H1 (cell line): Measurements from ENCODE around the gene SCN2B. TPM values are rescaled to one million over a fixed set of nuclear protein-coding genes. Genes with fewer than 3 reads are reported as not detected.

Experiments
- CTCF ChIA-PET: fragments of 300-600 bp; sonication (Branson Sonifier 250); formaldehyde crosslinking; loops from one replicate; lab custom pipeline; 2021; ENCODE audit not compliant: partially characterized antibody; lab: Charles Lee
- POLR2A ChIA-PET: fragments of 300-600 bp; sonication (Branson Sonifier 250); formaldehyde crosslinking; loops from one replicate; lab custom pipeline; 2021; ENCODE audit warnings: inconsistent platforms; ENCODE audit not compliant: partially characterized antibody; lab: Charles Lee
- DNase-seq, 2 experiments: peaks; one replicate each; pipeline versions ENCODE4 v3.0.0 to v3.0.0-alpha.2; 2010 to 2022; ENCODE audit warnings: low spot score in 2 of 2, low read depth in 1 of 2, mixed read lengths in 1 of 2
- FAIRE-seq: peaks from 2 replicates; lab custom pipeline; 2011; peaks lifted over from hg19 to GRCh38; lab: Jason Lieb, UNC
- H2AFZ ChIP-seq: 2 replicates; pipeline ENCODE4 v1.8.1; 2012; ENCODE audit warnings: low read length, inconsistent platforms
- H2AK5ac ChIP-seq: 2 replicates; pipeline ENCODE4 v1.6.1; 2013; ENCODE audit warnings: low read depth, low read length
- H2BK120ac ChIP-seq: replicated peaks from 2 replicates; pipeline ENCODE3; 2013; ENCODE audit warnings: low read depth, low read length, inconsistent platforms
- H2BK12ac ChIP-seq: 2 replicates; pipeline ENCODE4 v1.6.1; 2013; ENCODE audit warnings: low read depth, low read length
- H2BK15ac ChIP-seq: 2 replicates; pipeline ENCODE4 v1.6.1; 2013; ENCODE audit warnings: low read length
- H2BK20ac ChIP-seq: 2 replicates; pipeline ENCODE4 v1.6.1; 2013; ENCODE audit warnings: low read length
- H2BK5ac ChIP-seq: 2 replicates; pipeline ENCODE4 v1.6.1; 2013; ENCODE audit warnings: low read depth, low read length
- H3K14ac ChIP-seq: 2 replicates; pipeline ENCODE4 v1.6.1; 2013; ENCODE audit warnings: inconsistent platforms; ENCODE audit not compliant: insufficient read length
- H3K18ac ChIP-seq: 2 replicates; pipeline ENCODE4 v1.6.1; 2013; ENCODE audit warnings: low read length; ENCODE audit errors: extremely low read depth
- H3K23ac ChIP-seq: 2 replicates; pipeline ENCODE4 v1.6.1; 2013; ENCODE audit warnings: inconsistent platforms; ENCODE audit not compliant: insufficient read length
- H3K23me2 ChIP-seq: 2 replicates; pipeline ENCODE4 v1.6.1; 2013; ENCODE audit warnings: low read depth, low read length
- H3K27ac ChIP-seq: 2 replicates; pipeline ENCODE4 v1.6.1; 2011; ENCODE audit warnings: low read depth, low read length, inconsistent platforms
- H3K27me3 ChIP-seq, 4 experiments: replicated peaks in 1 of 4; 1 replicate in 1 of 4; 2 replicates in 3 of 4; pipeline versions ENCODE4 v1.6.1 to v1.8.1; 2011 to 2013; ENCODE audit warnings: low read length in 3 of 4, mild to moderate bottlenecking in 3 of 4, inconsistent platforms in 2 of 4, mixed read lengths in 2 of 4, moderate library complexity in 1 of 4; ENCODE audit not compliant: control insufficient read depth in 3 of 4, insufficient read depth in 3 of 4; ENCODE audit errors: extremely low read depth in 1 of 4
- H3K36me3 ChIP-seq, 4 experiments: 2 replicates each; pipeline versions ENCODE4 v1.6.1 to v1.8.1; 2011 to 2013; ENCODE audit warnings: mild to moderate bottlenecking in 4 of 4, low read length in 3 of 4, moderate library complexity in 2 of 4, control low read depth in 1 of 4, inconsistent platforms in 1 of 4; ENCODE audit not compliant: insufficient read depth in 4 of 4, control insufficient read depth in 2 of 4
- H3K4ac ChIP-seq: replicated peaks from 2 replicates; pipeline ENCODE3; 2013; ENCODE audit warnings: low read length, low read depth, mixed read lengths, inconsistent platforms; ENCODE audit not compliant: insufficient read length
- H3K4me1 ChIP-seq, 4 experiments: replicated peaks in 1 of 4; 1 replicate in 1 of 4; 2 replicates in 3 of 4; pipeline versions ENCODE4 v1.6.1 to v1.8.1; 2011 to 2013; ENCODE audit warnings: low read length in 3 of 4, inconsistent platforms in 2 of 4, mixed read lengths in 1 of 4; ENCODE audit not compliant: insufficient read depth in 4 of 4, control insufficient read depth in 3 of 4
- H3K4me2 ChIP-seq, 2 experiments: 2 replicates each; pipeline versions ENCODE4 v1.6.1 to v1.8.1; 2011 to 2013; ENCODE audit warnings: low read depth in 2 of 2, low read length in 2 of 2, control low read depth in 1 of 2, inconsistent platforms in 1 of 2, mild to moderate bottlenecking in 1 of 2; ENCODE audit not compliant: insufficient read depth in 1 of 2
- H3K4me3 ChIP-seq, 4 experiments: fragments of 200-600, 300-600 bp in 1 of 4; sonication (generic), shearing (Covaris generic), sonication (Bioruptor Twin) in 1 of 4; 2 replicates each; pipeline versions ENCODE4 v1.5.1 to v1.8.1; 2011 to 2016; ENCODE audit warnings: low read length in 4 of 4, low read depth in 3 of 4, control low read depth in 2 of 4, inconsistent platforms in 2 of 4, mild to moderate bottlenecking in 2 of 4, mixed read lengths in 1 of 4, moderate library complexity in 1 of 4; ENCODE audit not compliant: insufficient read depth in 2 of 4; ENCODE audit errors: extremely low read depth in 1 of 4
- H3K56ac ChIP-seq: replicated peaks from 2 replicates; pipeline ENCODE3; 2013; ENCODE audit warnings: low read depth, mild to moderate bottlenecking, mixed read lengths, low read length, inconsistent platforms; ENCODE audit not compliant: insufficient read length
- H3K79me1 ChIP-seq: 2 replicates; pipeline ENCODE4 v1.6.1; 2013; ENCODE audit warnings: low read depth, low read length, control low read depth
- H3K79me2 ChIP-seq, 2 experiments: 2 replicates each; pipeline versions ENCODE4 v1.6.1 to v1.8.1; 2012 to 2013; ENCODE audit warnings: low read length in 2 of 2, mild to moderate bottlenecking in 2 of 2, inconsistent platforms in 1 of 2; ENCODE audit not compliant: insufficient read depth in 2 of 2, control insufficient read depth in 1 of 2
- H3K9ac ChIP-seq, 4 experiments: replicated peaks in 1 of 4; 1 replicate in 1 of 4; 2 replicates in 3 of 4; pipeline versions ENCODE4 v1.6.1 to v1.8.1; 2011 to 2013; ENCODE audit warnings: low read depth in 3 of 4, low read length in 3 of 4, control low read depth in 2 of 4, mild to moderate bottlenecking in 2 of 4, moderate library complexity in 2 of 4, inconsistent platforms in 1 of 4; ENCODE audit errors: extremely low read depth in 1 of 4
- H3K9me3 ChIP-seq, 2 experiments: 2 replicates each; pipeline versions ENCODE4 v1.6.1 to v1.8.1; 2012 to 2013; ENCODE audit warnings: mild to moderate bottlenecking in 2 of 2, moderate library complexity in 2 of 2, control low read depth in 1 of 2, inconsistent platforms in 1 of 2, low read depth in 1 of 2, low read length in 1 of 2, mixed read lengths in 1 of 2; ENCODE audit not compliant: insufficient read depth in 2 of 2
- H4K20me1 ChIP-seq, 2 experiments: replicated peaks in 1 of 2; 2 replicates each; pipeline versions ENCODE3 to v1.8.1; 2011 to 2013; ENCODE audit warnings: inconsistent platforms in 2 of 2, low read length in 2 of 2, mild to moderate bottlenecking in 1 of 2; ENCODE audit not compliant: insufficient read depth in 2 of 2, control insufficient read depth in 1 of 2
- H4K5ac ChIP-seq: 2 replicates; pipeline ENCODE4 v1.6.1; 2013; ENCODE audit warnings: low read length, low read depth, mixed read lengths, inconsistent platforms; ENCODE audit not compliant: insufficient read length
- H4K8ac ChIP-seq: 2 replicates; pipeline ENCODE4 v1.8.0; 2013; ENCODE audit warnings: mild to moderate bottlenecking, moderate library complexity, low read length, inconsistent platforms; ENCODE audit not compliant: insufficient read depth; ENCODE audit errors: extremely low read depth
- H4K91ac ChIP-seq: replicated peaks from 2 replicates; pipeline ENCODE3; 2013; ENCODE audit warnings: low read length, mixed read lengths, inconsistent platforms; ENCODE audit not compliant: insufficient read length
- CBX5 ChIP-seq: fragments of 300-800, 300-1000 bp; sonication (generic); IDR thresholded peaks from 2 replicates; pipeline ENCODE4 v1.7.1; 2016; ENCODE audit warnings: antibody characterized with exemption, low read length, low read depth
- CHD2 ChIP-seq: IDR thresholded peaks from 2 replicates; pipeline ENCODE4 v1.6.1; 2012; ENCODE audit warnings: low read length, improper control_type of control experiment
- EP300 ChIP-seq, 2 experiments: IDR thresholded peaks; 1 replicate in 1 of 2; 2 replicates in 1 of 2; pipeline ENCODE4 v1.6.1; 2011 to 2012; ENCODE audit warnings: low read depth in 2 of 2, low read length in 2 of 2, mild to moderate bottlenecking in 2 of 2, borderline replicate concordance in 1 of 2, inconsistent platforms in 1 of 2, moderate library complexity in 1 of 2
- JUN ChIP-seq: IDR thresholded peaks from 2 replicates; pipeline ENCODE4 v1.6.1; 2011; ENCODE audit warnings: low read depth, mild to moderate bottlenecking, improper control_type of control experiment, low read length
- MAFK ChIP-seq: IDR thresholded peaks from 2 replicates; pipeline ENCODE4 v1.6.1; 2012; ENCODE audit warnings: low read depth, mild to moderate bottlenecking, improper control_type of control experiment, low read length
- NRF1 ChIP-seq: IDR thresholded peaks from 2 replicates; pipeline ENCODE4 v1.6.1; 2011; ENCODE audit warnings: mild to moderate bottlenecking, low read depth, low read length, improper control_type of control experiment
- POLR2A ChIP-seq, 2 experiments: IDR thresholded peaks; 1 replicate in 1 of 2; 2 replicates in 1 of 2; pipeline ENCODE4 v1.6.1; 2011; ENCODE audit warnings: low read depth in 2 of 2, low read length in 2 of 2, mild to moderate bottlenecking in 2 of 2; ENCODE audit errors: control extremely low read depth in 1 of 2
- SP2 ChIP-seq: IDR thresholded peaks from 2 replicates; pipeline ENCODE4 v1.6.1; 2012; ENCODE audit warnings: mild to moderate bottlenecking, low read length, inconsistent platforms
- SRF ChIP-seq: IDR thresholded peaks from 2 replicates; pipeline ENCODE4 v1.6.1; 2011; ENCODE audit warnings: mild to moderate bottlenecking, low read depth, low read length, moderate library complexity
- TAF1 ChIP-seq: IDR thresholded peaks from 2 replicates; pipeline ENCODE4 v1.6.1; 2011; ENCODE audit warnings: mild to moderate bottlenecking, low read depth, low read length
- TCF12 ChIP-seq: IDR thresholded peaks from 2 replicates; pipeline ENCODE4 v1.6.1; 2011; ENCODE audit warnings: low read depth, mild to moderate bottlenecking, low read length
- WGBS, 2 experiments: shearing (Covaris generic) in 1 of 2; methylation state at CpG; one replicate each; pipeline versions ENCODE4 v1.1.6 to v1.1.7; 2013 to 2015; ENCODE audit warnings: low lambda C conversion rate in 2 of 2, mixed read lengths in 2 of 2, inconsistent platforms in 1 of 2, low coverage in 1 of 2, missing lambda C conversion rate in 1 of 2; ENCODE audit not compliant: insufficient replicate concordance in 2 of 2, insufficient coverage in 1 of 2, insufficient read length in 1 of 2; ENCODE audit errors: extremely low coverage in 1 of 2, missing lambda C conversion rate in 1 of 2; 5-methylcytosine and 5-hydroxymethylcytosine counted together
- polyA plus RNA-seq, 7 experiments: library from polyadenylated mRNA; depleted of rRNA in 3 of 7; stranded (reverse) in 5 of 7; unstranded in 2 of 7; fragments of >200 nt in 5 of 7; fragments of 200-250 nt in 2 of 7; gene quantifications; 1 replicate in 5 of 7; 2 replicates in 1 of 7; 4 replicates in 1 of 7; pipeline versions ENCODE4 v1.2.1 to v1.2.3, GENCODE V29; 2011 to 2013; ENCODE audit warnings: missing spikeins in 2 of 7, mixed read lengths in 2 of 7
- total RNA-seq: library from RNA; stranded (reverse); fragmentation: NEBNext Ultra II Directional; extraction: Animal tissue kit (Norgen Biotek cat#: 25700); gene quantifications from 2 replicates; pipeline ENCODE4 v1.2.1, GENCODE V29; 2021
- TF ChIP-seq, protein P1 (sequence below): IDR thresholded peaks from 2 replicates; pipeline ENCODE4 v1.6.1; 2012; ENCODE audit warnings: low read length, inconsistent platforms

Gene SCN2B
- total and polyA plus RNA-seq, 2 of the 8 experiments (the other 6 are each of a cell fraction or from before 2014, with no cell fraction given): 0.14 to 0.24 TPM

DNA sequence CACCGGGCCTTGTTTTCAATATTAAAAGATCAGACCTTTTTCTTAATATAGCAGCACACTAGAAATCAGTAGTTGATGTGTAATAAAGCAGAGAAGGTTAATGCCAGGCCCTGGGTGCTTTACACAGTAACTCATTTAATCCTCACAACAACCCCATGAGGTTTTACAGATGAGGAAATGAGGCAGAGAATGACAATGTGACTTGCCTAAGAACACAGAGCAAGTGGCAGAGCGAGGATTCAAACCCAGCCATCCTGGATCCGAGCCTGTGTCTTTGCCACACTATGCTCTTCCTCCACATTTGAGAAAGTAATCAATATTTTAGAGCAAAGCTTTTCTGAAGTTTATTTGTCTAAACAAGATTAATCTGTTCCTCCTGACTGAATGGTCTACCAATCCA, 41.1 kb upstream of the SCN2B start:
- Histone ChIP-seq H2BK15ac (no peak overlapping the region), H4K5ac (no peak overlapping the region), H2BK20ac (no peak overlapping the region), H2BK12ac (no peak overlapping the region), H3K9me3 (no peaks in the 10 kb centered on the region), H3K56ac (no peak overlapping the region), H3K4me1 (peaks cover 1 to 9% (median 3%) of the 10 kb centered on the region in 4 experiments; a peak in 6 of 7 replicates), H3K79me2 (no peaks in the 10 kb centered on the region), H3K4me2 (no peak overlapping the region), H3K79me1 (no peaks in the 10 kb centered on the region), H4K91ac (no peak overlapping the region), H3K27ac (no peak overlapping the region), H3K23me2 (no peaks in the 10 kb centered on the region), H4K8ac (no peak overlapping the region), H3K36me3 (no peaks in the 10 kb centered on the region), H2AK5ac (no peak overlapping the region), H3K23ac (no peak overlapping the region), H3K18ac (no peak overlapping the region), H2BK5ac (no peak overlapping the region), H3K9ac (no peak overlapping the region), H3K27me3 (no peaks in the 10 kb centered on the region), H4K20me1 (no peaks in the 10 kb centered on the region), H2BK120ac (no peak overlapping the region), H3K14ac (no peak overlapping the region), H2AFZ (no peak overlapping the region), H3K4ac (no peak overlapping the region), H3K4me3 (no peak overlapping the region)
- 88% methylated on average over 3 of the region's 3 CpGs; no CpG with 5 or more reads in 1 of the 2 experiments for WGBS, 2 experiments
- ChIA-PET POLR2A (no interaction called here), CTCF (interaction anchor here (0.7 to 1.8 kb wide), 2 partner anchors 19 to 225 kb away, joined by 3 to 6 read pairs; no protein-coding TSS in a partner anchor)
- DNase-seq (no peak), FAIRE-seq (no peak)
- TF ChIP-seq JUN (no peak), SRF (no peak), MAFK (no peak), TAF1 (no peak), SP2 (no peak), POLR2A (IDR thresholded peaks at IDR 0.05; ENCODE audit: control extremely low read depth in 1 of 2, low read depth in 2 of 2, low read length in 2 of 2) (no peak), CHD2 (no peak), CBX5 (no peak), EP300 (IDR thresholded peaks at IDR 0.05; ENCODE audit: borderline replicate concordance in 1 of 2, low read depth in 2 of 2, low read length in 2 of 2) (no peak), NRF1 (no peak), TCF12 (no peak)
- TF ChIP-seq, protein P1, sequence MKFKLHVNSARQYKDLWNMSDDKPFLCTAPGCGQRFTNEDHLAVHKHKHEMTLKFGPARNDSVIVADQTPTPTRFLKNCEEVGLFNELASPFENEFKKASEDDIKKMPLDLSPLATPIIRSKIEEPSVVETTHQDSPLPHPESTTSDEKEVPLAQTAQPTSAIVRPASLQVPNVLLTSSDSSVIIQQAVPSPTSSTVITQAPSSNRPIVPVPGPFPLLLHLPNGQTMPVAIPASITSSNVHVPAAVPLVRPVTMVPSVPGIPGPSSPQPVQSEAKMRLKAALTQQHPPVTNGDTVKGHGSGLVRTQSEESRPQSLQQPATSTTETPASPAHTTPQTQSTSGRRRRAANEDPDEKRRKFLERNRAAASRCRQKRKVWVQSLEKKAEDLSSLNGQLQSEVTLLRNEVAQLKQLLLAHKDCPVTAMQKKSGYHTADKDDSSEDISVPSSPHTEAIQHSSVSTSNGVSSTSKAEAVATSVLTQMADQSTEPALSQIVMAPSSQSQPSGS: no peak
